Measurements from ENCODE around the gene IFT43.
A peak's percentile ranks its signal among the peaks of the same experiment; 100 is the strongest.

IFT43 gene

GRCh38 chr14:75985618-75986438, at the start of gene IFT43:
Gene IFT43, plus strand, starts transcription at chr14:75985763. Its CDS starts 24 bp downstream, at chr14:75985787.
- DNase-seq (ENCODE audit: low spot score) = peak; percentile 91

GRCh38 chr14:75939200-75939599, 46.4 kb upstream of the IFT43 start:
- DNase-seq (ENCODE audit: low spot score) = no peak

- DNase-seq (ENCODE audit: low spot score) = no peak
Measured at GRCh38 chr14:75941030-75941429, 44.5 kb upstream of the IFT43 start.

- DNase-seq (ENCODE audit: low spot score) = no peak
Measured at GRCh38 chr14:75944607-75945241, 40.8 kb upstream of the IFT43 start.

- DNase-seq (ENCODE audit: low spot score) = no peak
Measured at GRCh38 chr14:75946785-75947184, 38.8 kb upstream of the IFT43 start.

- no peak for DNase-seq (ENCODE audit: low spot score)
Measured at GRCh38 chr14:75952489-75952888, 33.1 kb upstream of the IFT43 start.

- no peak for DNase-seq (ENCODE audit: low spot score)
Measured at GRCh38 chr14:75959031-75959430, 26.5 kb upstream of the IFT43 start.

- no peak for DNase-seq (ENCODE audit: low spot score)
Measured at GRCh38 chr14:75960231-75960630, 25.3 kb upstream of the IFT43 start.

GRCh38 chr14:75961662-75962061, 23.9 kb upstream of the IFT43 start:
- DNase-seq (ENCODE audit: low spot score) = no peak

GRCh38 chr14:75967866-75968265, 17.7 kb upstream of the IFT43 start:
- DNase-seq (ENCODE audit: low spot score) = no peak

GRCh38 chr14:75968456-75968855, 17.1 kb upstream of the IFT43 start:
- peak; percentile 47 for DNase-seq (ENCODE audit: low spot score)

- DNase-seq (ENCODE audit: low spot score) = no peak
Measured at GRCh38 chr14:75969126-75969525, 16.4 kb upstream of the IFT43 start.

- DNase-seq (ENCODE audit: low spot score) = no peak
Measured at GRCh38 chr14:75969891-75970290, 15.7 kb upstream of the IFT43 start.

GRCh38 chr14:75970989-75971388, 14.6 kb upstream of the IFT43 start:
- no peak for DNase-seq (ENCODE audit: low spot score)

- DNase-seq (ENCODE audit: low spot score) = no peak
Measured at GRCh38 chr14:75971509-75971908, 14.1 kb upstream of the IFT43 start.

GRCh38 chr14:75972801-75973421, 12.7 kb upstream of the IFT43 start:
- DNase-seq (ENCODE audit: low spot score) = no peak

- peak; percentile 50 for DNase-seq (ENCODE audit: low spot score)
Measured at GRCh38 chr14:75976826-75977581, 8.6 kb upstream of the IFT43 start.

GRCh38 chr14:75977582-75977943, 8.0 kb upstream of the IFT43 start:
- DNase-seq (ENCODE audit: low spot score) = no peak

GRCh38 chr14:75978249-75978731, 7.3 kb upstream of the IFT43 start:
- no peak for DNase-seq (ENCODE audit: low spot score)

- DNase-seq (ENCODE audit: low spot score) = peak; percentile 80
Measured at GRCh38 chr14:75979071-75979571, 6.4 kb upstream of the IFT43 start.

GRCh38 chr14:75979648-75980565, 5.7 kb upstream of the IFT43 start:
- DNase-seq (ENCODE audit: low spot score) = peak; percentile 32
